WERI-Rb-1 (cell line): Measurements from ENCODE around the gene MTCH1.

ENCODE experiments used
- DNase-seq: peaks from one replicate; pipeline ENCODE4 v3.0.0-alpha.2; 2020
- H3K27ac ChIP-seq: fragments of 250-450 bp; sonication (Bioruptor Pico); 2 replicates; pipeline ENCODE4 v1.5.1; 2020; ENCODE audit warnings: mild to moderate bottlenecking, moderate library complexity
- H3K27me3 ChIP-seq: fragments of 250-450 bp; sonication (Bioruptor Pico); 2 replicates; pipeline ENCODE4 v1.5.1; 2021; ENCODE audit warnings: mild to moderate bottlenecking, low read depth, moderate library complexity; ENCODE audit not compliant: insufficient read depth, severe bottlenecking
- H3K36me3 ChIP-seq: fragments of 250-450 bp; sonication (Bioruptor Pico); 2 replicates; pipeline ENCODE4 v1.5.1; 2020; ENCODE audit warnings: mild to moderate bottlenecking, moderate library complexity
- H3K4me3 ChIP-seq: 2 replicates; pipeline ENCODE4 v1.5.1; 2011; ENCODE audit warnings: low read depth, mild to moderate bottlenecking, control low read depth, low read length
- H3K9me3 ChIP-seq: fragments of 250-450 bp; sonication (Bioruptor Pico); 2 replicates; pipeline ENCODE4 v1.5.1; 2021; ENCODE audit warnings: mild to moderate bottlenecking, moderate library complexity; ENCODE audit not compliant: severe bottlenecking
- CTCF ChIP-seq: IDR thresholded peaks from 2 replicates; pipeline ENCODE4 v1.5.1; 2011; ENCODE audit warnings: low read depth, mild to moderate bottlenecking, control low read depth, inconsistent platforms, low read length

The MTCH1 gene

DNA sequence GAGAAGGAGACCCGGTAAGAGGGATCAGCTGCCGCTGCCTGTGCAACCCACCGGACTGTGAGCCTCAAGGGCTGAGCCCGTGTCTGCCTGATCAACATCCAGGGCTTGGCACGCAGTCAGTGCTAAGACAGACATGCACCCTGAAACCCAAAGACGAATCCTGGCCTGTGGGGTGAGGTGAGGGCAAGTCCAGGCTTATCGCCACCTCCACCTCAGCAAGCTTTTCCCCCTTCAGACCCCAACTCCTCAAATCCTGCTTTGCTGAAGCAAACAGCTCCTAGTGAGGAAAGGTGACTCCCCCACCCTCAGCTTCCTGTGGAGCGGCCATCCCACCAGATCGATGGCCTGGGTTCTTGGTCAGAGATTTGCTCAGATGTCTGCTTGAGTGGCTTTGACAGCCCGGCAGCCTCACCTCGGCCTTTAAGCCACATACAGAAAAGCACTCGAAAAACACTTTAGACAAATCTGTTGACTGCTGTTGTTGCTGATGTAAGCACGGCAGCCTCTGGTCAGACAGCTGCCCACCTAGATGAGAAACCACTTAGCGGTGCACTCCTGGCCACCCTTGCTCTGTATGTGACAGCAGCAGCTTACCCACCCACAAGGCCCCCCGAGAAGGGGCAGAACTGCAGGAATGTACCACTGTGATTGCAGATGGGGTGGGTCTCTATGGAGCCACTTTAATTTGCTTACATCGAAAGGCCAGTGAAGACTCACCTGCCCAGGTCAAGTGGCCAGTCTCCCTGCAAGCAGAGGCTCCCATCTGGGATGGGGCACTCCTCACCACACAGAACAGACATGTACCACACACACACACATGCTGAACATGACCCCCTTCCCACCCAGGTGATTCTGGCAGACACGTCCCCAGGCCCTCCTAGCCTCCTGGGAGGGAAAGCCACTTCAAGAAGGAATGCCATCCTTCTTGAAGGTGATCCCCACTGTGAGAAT lies 14.8 kb downstream of the MTCH1 start:
- Histone ChIP-seq H3K4me3 (no peak overlapping the region), H3K27me3 (no peaks in the 10 kb centered on the region), H3K27ac (peak overlapping the region; percentile 42), H3K36me3 (peaks cover 96% of the 10 kb centered on the region), H3K9me3 (no peaks in the 10 kb centered on the region)
- no peak for DNase-seq
- no peak for TF ChIP-seq CTCF

GRCh38 chr6:36969988-36970891 lies 15.8 kb downstream of the MTCH1 start:
- TF ChIP-seq CTCF: no peak
- Histone ChIP-seq H3K4me3 (no peak overlapping the region), H3K36me3 (peaks cover 89% of the 10 kb centered on the region), H3K27ac (peak overlapping the region; percentile 42), H3K9me3 (no peaks in the 10 kb centered on the region), H3K27me3 (no peaks in the 10 kb centered on the region)
- DNase-seq: no peak

- TF ChIP-seq CTCF: no peak
- Histone ChIP-seq H3K9me3 (no peaks in the 10 kb centered on the region), H3K36me3 (peaks cover 80% of the 10 kb centered on the region), H3K27ac (no peak overlapping the region), H3K4me3 (no peak overlapping the region), H3K27me3 (no peaks in the 10 kb centered on the region)
- DNase-seq: no peak
These were observed 16.7 kb downstream of the MTCH1 start for GRCh38 chr6:36969240-36969691.

DNA sequence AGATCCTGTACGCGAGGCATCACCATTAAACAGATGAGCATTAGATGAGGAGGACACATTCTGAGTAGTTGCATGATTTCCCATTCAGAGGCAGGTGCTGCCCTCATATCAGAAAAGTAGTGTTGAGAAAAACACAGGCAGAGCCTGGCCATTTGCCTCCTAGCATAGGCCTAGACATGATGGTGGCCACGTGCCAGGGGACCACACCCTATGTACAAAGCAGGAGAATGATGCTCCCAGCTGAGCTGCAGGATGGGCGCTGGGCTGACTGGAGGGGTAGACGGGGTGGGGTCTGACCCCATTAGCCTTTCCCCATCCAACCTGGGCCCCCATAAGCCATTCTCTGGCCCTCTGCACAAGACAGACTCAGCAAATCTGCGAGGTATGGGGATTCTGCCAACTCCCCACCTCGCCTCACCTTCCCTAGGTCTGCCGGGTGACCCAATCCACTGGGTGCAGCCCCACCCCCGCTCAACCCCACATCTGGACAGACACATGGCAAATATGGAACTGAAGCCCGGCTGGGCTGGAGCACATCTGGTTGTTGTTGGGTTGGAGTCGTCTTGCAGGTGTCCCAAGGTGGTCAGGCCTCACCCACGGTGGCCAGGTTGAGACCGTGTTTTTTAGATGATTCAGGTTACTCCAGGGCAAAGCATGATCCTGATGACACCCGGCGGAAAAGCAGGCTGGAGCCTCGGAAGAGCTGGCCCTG lies 17.6 kb downstream of the MTCH1 start:
- no peak for DNase-seq
- TF ChIP-seq CTCF: no peak
- Histone ChIP-seq H3K27me3 (no peaks in the 10 kb centered on the region), H3K27ac (no peak overlapping the region), H3K36me3 (peaks cover 71% of the 10 kb centered on the region), H3K4me3 (no peak overlapping the region), H3K9me3 (no peaks in the 10 kb centered on the region)

DNA sequence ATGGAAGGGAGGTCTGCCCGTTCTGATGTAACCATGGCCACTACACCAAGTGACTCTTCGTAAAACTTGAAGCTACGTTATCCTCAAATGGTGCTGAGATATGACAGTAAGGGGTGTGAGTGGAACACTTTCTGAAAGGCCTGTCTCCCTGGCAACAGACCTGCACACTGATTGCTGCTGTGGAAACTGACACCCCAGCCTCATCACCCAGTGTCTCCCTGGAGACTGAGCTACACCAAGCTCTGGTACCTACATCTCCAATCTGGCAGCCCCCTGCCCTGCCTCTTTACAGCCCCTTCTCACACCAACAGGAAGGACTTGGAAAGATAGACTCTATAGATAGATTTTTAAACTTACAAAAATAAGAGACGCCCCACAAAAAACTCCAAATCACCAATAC lies 18.2 kb downstream of the MTCH1 start:
- TF ChIP-seq CTCF: no peak
- no peak overlapping the region for H3K27ac ChIP-seq
- H3K4me3 ChIP-seq: no peak overlapping the region
- no peaks in the 10 kb centered on the region for H3K9me3 ChIP-seq
- peaks cover 65% of the 10 kb centered on the region for H3K36me3 ChIP-seq
- no peaks in the 10 kb centered on the region for H3K27me3 ChIP-seq
- DNase-seq: no peak
